ENCODE results near the gene NXPE2.

DNA sequence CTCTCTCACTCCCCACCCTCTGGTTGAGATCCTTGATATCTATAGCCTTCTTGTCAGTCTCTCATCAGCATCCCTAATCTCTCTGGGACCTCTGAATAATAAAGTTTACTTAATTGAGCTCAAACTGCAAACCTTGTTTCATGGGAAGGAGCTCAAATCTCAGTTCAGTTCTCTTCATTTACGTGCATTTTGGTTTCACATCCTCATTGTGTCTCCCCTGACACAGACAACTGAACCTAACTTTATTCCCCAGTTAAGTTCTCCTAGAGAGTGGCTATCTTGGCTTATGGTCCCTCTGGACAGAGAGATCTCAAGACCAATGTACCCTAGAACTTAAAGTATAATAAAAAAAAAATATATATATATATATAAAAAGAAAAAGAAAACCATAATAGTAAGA is 47.3 kb downstream of the NXPE2 start:
- TF ChIP-seq, protein P1, sequence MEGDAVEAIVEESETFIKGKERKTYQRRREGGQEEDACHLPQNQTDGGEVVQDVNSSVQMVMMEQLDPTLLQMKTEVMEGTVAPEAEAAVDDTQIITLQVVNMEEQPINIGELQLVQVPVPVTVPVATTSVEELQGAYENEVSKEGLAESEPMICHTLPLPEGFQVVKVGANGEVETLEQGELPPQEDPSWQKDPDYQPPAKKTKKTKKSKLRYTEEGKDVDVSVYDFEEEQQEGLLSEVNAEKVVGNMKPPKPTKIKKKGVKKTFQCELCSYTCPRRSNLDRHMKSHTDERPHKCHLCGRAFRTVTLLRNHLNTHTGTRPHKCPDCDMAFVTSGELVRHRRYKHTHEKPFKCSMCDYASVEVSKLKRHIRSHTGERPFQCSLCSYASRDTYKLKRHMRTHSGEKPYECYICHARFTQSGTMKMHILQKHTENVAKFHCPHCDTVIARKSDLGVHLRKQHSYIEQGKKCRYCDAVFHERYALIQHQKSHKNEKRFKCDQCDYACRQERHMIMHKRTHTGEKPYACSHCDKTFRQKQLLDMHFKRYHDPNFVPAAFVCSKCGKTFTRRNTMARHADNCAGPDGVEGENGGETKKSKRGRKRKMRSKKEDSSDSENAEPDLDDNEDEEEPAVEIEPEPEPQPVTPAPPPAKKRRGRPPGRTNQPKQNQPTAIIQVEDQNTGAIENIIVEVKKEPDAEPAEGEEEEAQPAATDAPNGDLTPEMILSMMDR (IDR thresholded peaks at IDR 0.05), result no peak
- TF ChIP-seq, protein P2, sequence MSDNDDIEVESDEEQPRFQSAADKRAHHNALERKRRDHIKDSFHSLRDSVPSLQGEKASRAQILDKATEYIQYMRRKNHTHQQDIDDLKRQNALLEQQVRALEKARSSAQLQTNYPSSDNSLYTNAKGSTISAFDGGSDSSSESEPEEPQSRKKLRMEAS (IDR thresholded peaks at IDR 0.05; ENCODE audit: low read depth), result no peak
- TF ChIP-seq JUND (IDR thresholded peaks at IDR 0.05) (no peak), MXI1 (IDR thresholded peaks at IDR 0.05; ENCODE audit: low read depth, low read length) (no peak), POLR2AphosphoS5 (IDR thresholded peaks at IDR 0.05; ENCODE audit: low read depth, low read length) (no peak), CHD2 (IDR thresholded peaks at IDR 0.05; ENCODE audit: low read length, partially characterized antibody) (no peak), EP300 (IDR thresholded peaks at IDR 0.05; ENCODE audit: borderline replicate concordance in 1 of 2, low read depth in 1 of 2, low read length in 1 of 2) (no peak)
- TF ChIP-seq, protein P3, sequence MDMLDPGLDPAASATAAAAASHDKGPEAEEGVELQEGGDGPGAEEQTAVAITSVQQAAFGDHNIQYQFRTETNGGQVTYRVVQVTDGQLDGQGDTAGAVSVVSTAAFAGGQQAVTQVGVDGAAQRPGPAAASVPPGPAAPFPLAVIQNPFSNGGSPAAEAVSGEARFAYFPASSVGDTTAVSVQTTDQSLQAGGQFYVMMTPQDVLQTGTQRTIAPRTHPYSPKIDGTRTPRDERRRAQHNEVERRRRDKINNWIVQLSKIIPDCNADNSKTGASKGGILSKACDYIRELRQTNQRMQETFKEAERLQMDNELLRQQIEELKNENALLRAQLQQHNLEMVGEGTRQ (IDR thresholded peaks at IDR 0.05; ENCODE audit: borderline replicate concordance, low read depth, low read length), result no peak
